Neural progenitor cell (in vitro differentiated cells): ENCODE data around the gene GFPT2.

ENCODE experiments used
- EZH2phosphoT487 ChIP-seq: fragments of 200-600 bp; sonication (generic); IDR thresholded peaks from 2 replicates; pipeline ENCODE4 v1.6.1; 2017; ENCODE audit warnings: antibody characterized with exemption
- TF ChIP-seq, protein P1 (sequence below): fragments of 200-600 bp; sonication (generic); IDR thresholded peaks from 2 replicates; pipeline ENCODE4 v1.5.1; 2017; ENCODE audit warnings: antibody characterized with exemption, mild to moderate bottlenecking

- TF ChIP-seq, protein P1, sequence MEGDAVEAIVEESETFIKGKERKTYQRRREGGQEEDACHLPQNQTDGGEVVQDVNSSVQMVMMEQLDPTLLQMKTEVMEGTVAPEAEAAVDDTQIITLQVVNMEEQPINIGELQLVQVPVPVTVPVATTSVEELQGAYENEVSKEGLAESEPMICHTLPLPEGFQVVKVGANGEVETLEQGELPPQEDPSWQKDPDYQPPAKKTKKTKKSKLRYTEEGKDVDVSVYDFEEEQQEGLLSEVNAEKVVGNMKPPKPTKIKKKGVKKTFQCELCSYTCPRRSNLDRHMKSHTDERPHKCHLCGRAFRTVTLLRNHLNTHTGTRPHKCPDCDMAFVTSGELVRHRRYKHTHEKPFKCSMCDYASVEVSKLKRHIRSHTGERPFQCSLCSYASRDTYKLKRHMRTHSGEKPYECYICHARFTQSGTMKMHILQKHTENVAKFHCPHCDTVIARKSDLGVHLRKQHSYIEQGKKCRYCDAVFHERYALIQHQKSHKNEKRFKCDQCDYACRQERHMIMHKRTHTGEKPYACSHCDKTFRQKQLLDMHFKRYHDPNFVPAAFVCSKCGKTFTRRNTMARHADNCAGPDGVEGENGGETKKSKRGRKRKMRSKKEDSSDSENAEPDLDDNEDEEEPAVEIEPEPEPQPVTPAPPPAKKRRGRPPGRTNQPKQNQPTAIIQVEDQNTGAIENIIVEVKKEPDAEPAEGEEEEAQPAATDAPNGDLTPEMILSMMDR = peak; percentile 40
- no peak for TF ChIP-seq EZH2phosphoT487
Measured at GRCh38 chr5:180291234-180291940, 61.7 kb downstream of the GFPT2 start.
